H1 (cell line): Measurements from ENCODE around the gene PCED1B. TPM values are rescaled to one million over a fixed set of nuclear protein-coding genes. Genes with fewer than 3 reads are reported as not detected.

Source experiments
- CTCF ChIA-PET: fragments of 300-600 bp; sonication (Branson Sonifier 250); formaldehyde crosslinking; loops from one replicate; lab custom pipeline; 2021; ENCODE audit not compliant: partially characterized antibody; lab: Charles Lee
- POLR2A ChIA-PET: fragments of 300-600 bp; sonication (Branson Sonifier 250); formaldehyde crosslinking; loops from one replicate; lab custom pipeline; 2021; ENCODE audit warnings: inconsistent platforms; ENCODE audit not compliant: partially characterized antibody; lab: Charles Lee
- DNase-seq, 2 experiments: peaks; one replicate each; pipeline versions ENCODE4 v3.0.0 to v3.0.0-alpha.2; 2010 to 2022; ENCODE audit warnings: low spot score in 2 of 2, low read depth in 1 of 2, mixed read lengths in 1 of 2
- FAIRE-seq: peaks from 2 replicates; lab custom pipeline; 2011; peaks lifted over from hg19 to GRCh38; lab: Jason Lieb, UNC
- H2AFZ ChIP-seq: 2 replicates; pipeline ENCODE4 v1.8.1; 2012; ENCODE audit warnings: low read length, inconsistent platforms
- H2AK5ac ChIP-seq: 2 replicates; pipeline ENCODE4 v1.6.1; 2013; ENCODE audit warnings: low read depth, low read length
- H2BK120ac ChIP-seq: replicated peaks from 2 replicates; pipeline ENCODE3; 2013; ENCODE audit warnings: low read depth, low read length, inconsistent platforms
- H2BK12ac ChIP-seq: 2 replicates; pipeline ENCODE4 v1.6.1; 2013; ENCODE audit warnings: low read depth, low read length
- H2BK15ac ChIP-seq: 2 replicates; pipeline ENCODE4 v1.6.1; 2013; ENCODE audit warnings: low read length
- H2BK20ac ChIP-seq: 2 replicates; pipeline ENCODE4 v1.6.1; 2013; ENCODE audit warnings: low read length
- H2BK5ac ChIP-seq: 2 replicates; pipeline ENCODE4 v1.6.1; 2013; ENCODE audit warnings: low read depth, low read length
- H3K14ac ChIP-seq: 2 replicates; pipeline ENCODE4 v1.6.1; 2013; ENCODE audit warnings: inconsistent platforms; ENCODE audit not compliant: insufficient read length
- H3K18ac ChIP-seq: 2 replicates; pipeline ENCODE4 v1.6.1; 2013; ENCODE audit warnings: low read length; ENCODE audit errors: extremely low read depth
- H3K23ac ChIP-seq: 2 replicates; pipeline ENCODE4 v1.6.1; 2013; ENCODE audit warnings: inconsistent platforms; ENCODE audit not compliant: insufficient read length
- H3K23me2 ChIP-seq: 2 replicates; pipeline ENCODE4 v1.6.1; 2013; ENCODE audit warnings: low read depth, low read length
- H3K27ac ChIP-seq: 2 replicates; pipeline ENCODE4 v1.6.1; 2011; ENCODE audit warnings: low read depth, low read length, inconsistent platforms
- H3K27me3 ChIP-seq, 4 experiments: replicated peaks in 1 of 4; 1 replicate in 1 of 4; 2 replicates in 3 of 4; pipeline versions ENCODE4 v1.6.1 to v1.8.1; 2011 to 2013; ENCODE audit warnings: low read length in 3 of 4, mild to moderate bottlenecking in 3 of 4, inconsistent platforms in 2 of 4, mixed read lengths in 2 of 4, moderate library complexity in 1 of 4; ENCODE audit not compliant: control insufficient read depth in 3 of 4, insufficient read depth in 3 of 4; ENCODE audit errors: extremely low read depth in 1 of 4
- H3K36me3 ChIP-seq, 4 experiments: 2 replicates each; pipeline versions ENCODE4 v1.6.1 to v1.8.1; 2011 to 2013; ENCODE audit warnings: mild to moderate bottlenecking in 4 of 4, low read length in 3 of 4, moderate library complexity in 2 of 4, control low read depth in 1 of 4, inconsistent platforms in 1 of 4; ENCODE audit not compliant: insufficient read depth in 4 of 4, control insufficient read depth in 2 of 4
- H3K4ac ChIP-seq: replicated peaks from 2 replicates; pipeline ENCODE3; 2013; ENCODE audit warnings: low read length, low read depth, mixed read lengths, inconsistent platforms; ENCODE audit not compliant: insufficient read length
- H3K4me1 ChIP-seq, 4 experiments: replicated peaks in 1 of 4; 1 replicate in 1 of 4; 2 replicates in 3 of 4; pipeline versions ENCODE4 v1.6.1 to v1.8.1; 2011 to 2013; ENCODE audit warnings: low read length in 3 of 4, inconsistent platforms in 2 of 4, mixed read lengths in 1 of 4; ENCODE audit not compliant: insufficient read depth in 4 of 4, control insufficient read depth in 3 of 4
- H3K4me2 ChIP-seq, 2 experiments: 2 replicates each; pipeline versions ENCODE4 v1.6.1 to v1.8.1; 2011 to 2013; ENCODE audit warnings: low read depth in 2 of 2, low read length in 2 of 2, control low read depth in 1 of 2, inconsistent platforms in 1 of 2, mild to moderate bottlenecking in 1 of 2; ENCODE audit not compliant: insufficient read depth in 1 of 2
- H3K4me3 ChIP-seq, 4 experiments: fragments of 200-600, 300-600 bp in 1 of 4; sonication (generic), shearing (Covaris generic), sonication (Bioruptor Twin) in 1 of 4; 2 replicates each; pipeline versions ENCODE4 v1.5.1 to v1.8.1; 2011 to 2016; ENCODE audit warnings: low read length in 4 of 4, low read depth in 3 of 4, control low read depth in 2 of 4, inconsistent platforms in 2 of 4, mild to moderate bottlenecking in 2 of 4, mixed read lengths in 1 of 4, moderate library complexity in 1 of 4; ENCODE audit not compliant: insufficient read depth in 2 of 4; ENCODE audit errors: extremely low read depth in 1 of 4
- H3K56ac ChIP-seq: replicated peaks from 2 replicates; pipeline ENCODE3; 2013; ENCODE audit warnings: low read depth, mild to moderate bottlenecking, mixed read lengths, low read length, inconsistent platforms; ENCODE audit not compliant: insufficient read length
- H3K79me1 ChIP-seq: 2 replicates; pipeline ENCODE4 v1.6.1; 2013; ENCODE audit warnings: low read depth, low read length, control low read depth
- H3K79me2 ChIP-seq, 2 experiments: 2 replicates each; pipeline versions ENCODE4 v1.6.1 to v1.8.1; 2012 to 2013; ENCODE audit warnings: low read length in 2 of 2, mild to moderate bottlenecking in 2 of 2, inconsistent platforms in 1 of 2; ENCODE audit not compliant: insufficient read depth in 2 of 2, control insufficient read depth in 1 of 2
- H3K9ac ChIP-seq, 4 experiments: replicated peaks in 1 of 4; 1 replicate in 1 of 4; 2 replicates in 3 of 4; pipeline versions ENCODE4 v1.6.1 to v1.8.1; 2011 to 2013; ENCODE audit warnings: low read depth in 3 of 4, low read length in 3 of 4, control low read depth in 2 of 4, mild to moderate bottlenecking in 2 of 4, moderate library complexity in 2 of 4, inconsistent platforms in 1 of 4; ENCODE audit errors: extremely low read depth in 1 of 4
- H3K9me3 ChIP-seq, 2 experiments: 2 replicates each; pipeline versions ENCODE4 v1.6.1 to v1.8.1; 2012 to 2013; ENCODE audit warnings: mild to moderate bottlenecking in 2 of 2, moderate library complexity in 2 of 2, control low read depth in 1 of 2, inconsistent platforms in 1 of 2, low read depth in 1 of 2, low read length in 1 of 2, mixed read lengths in 1 of 2; ENCODE audit not compliant: insufficient read depth in 2 of 2
- H4K20me1 ChIP-seq, 2 experiments: replicated peaks in 1 of 2; 2 replicates each; pipeline versions ENCODE3 to v1.8.1; 2011 to 2013; ENCODE audit warnings: inconsistent platforms in 2 of 2, low read length in 2 of 2, mild to moderate bottlenecking in 1 of 2; ENCODE audit not compliant: insufficient read depth in 2 of 2, control insufficient read depth in 1 of 2
- H4K5ac ChIP-seq: 2 replicates; pipeline ENCODE4 v1.6.1; 2013; ENCODE audit warnings: low read length, low read depth, mixed read lengths, inconsistent platforms; ENCODE audit not compliant: insufficient read length
- H4K8ac ChIP-seq: 2 replicates; pipeline ENCODE4 v1.8.0; 2013; ENCODE audit warnings: mild to moderate bottlenecking, moderate library complexity, low read length, inconsistent platforms; ENCODE audit not compliant: insufficient read depth; ENCODE audit errors: extremely low read depth
- H4K91ac ChIP-seq: replicated peaks from 2 replicates; pipeline ENCODE3; 2013; ENCODE audit warnings: low read length, mixed read lengths, inconsistent platforms; ENCODE audit not compliant: insufficient read length
- CBX5 ChIP-seq: fragments of 300-800, 300-1000 bp; sonication (generic); IDR thresholded peaks from 2 replicates; pipeline ENCODE4 v1.7.1; 2016; ENCODE audit warnings: antibody characterized with exemption, low read length, low read depth
- E2F6 ChIP-seq: IDR thresholded peaks from 2 replicates; pipeline ENCODE4 v1.6.1; 2012; ENCODE audit warnings: inconsistent platforms
- EP300 ChIP-seq, 2 experiments: IDR thresholded peaks; 1 replicate in 1 of 2; 2 replicates in 1 of 2; pipeline ENCODE4 v1.6.1; 2011 to 2012; ENCODE audit warnings: low read depth in 2 of 2, low read length in 2 of 2, mild to moderate bottlenecking in 2 of 2, borderline replicate concordance in 1 of 2, inconsistent platforms in 1 of 2, moderate library complexity in 1 of 2
- KDM5A ChIP-seq: fragments of 200-600 bp; IDR thresholded peaks from 2 replicates; pipeline ENCODE4 v1.7.1; 2012; ENCODE audit warnings: mild to moderate bottlenecking, low read length, inconsistent platforms, mixed read lengths
- NRF1 ChIP-seq: IDR thresholded peaks from 2 replicates; pipeline ENCODE4 v1.6.1; 2011; ENCODE audit warnings: mild to moderate bottlenecking, low read depth, low read length, improper control_type of control experiment
- POU5F1 ChIP-seq: IDR thresholded peaks from 2 replicates; pipeline ENCODE4 v1.6.1; 2011; ENCODE audit warnings: low read depth, mild to moderate bottlenecking, low read length, moderate library complexity
- RAD21 ChIP-seq, 2 experiments: IDR thresholded peaks in 1 of 2; conservative IDR thresholded peaks in 1 of 2; 2 replicates each; pipeline ENCODE4 v1.6.1; 2011; ENCODE audit warnings: low read depth in 2 of 2, low read length in 2 of 2, improper control_type of control experiment in 1 of 2, inconsistent platforms in 1 of 2, mild to moderate bottlenecking in 1 of 2, moderate library complexity in 1 of 2
- TBP ChIP-seq: IDR thresholded peaks from 2 replicates; pipeline ENCODE4 v1.6.1; 2011; ENCODE audit warnings: low read depth, low read length, improper control_type of control experiment
- YY1 ChIP-seq: IDR thresholded peaks from 2 replicates; pipeline ENCODE4 v1.6.1; 2011; ENCODE audit warnings: low read depth, mild to moderate bottlenecking, low read length
- WGBS, 2 experiments: shearing (Covaris generic) in 1 of 2; methylation state at CpG; one replicate each; pipeline versions ENCODE4 v1.1.6 to v1.1.7; 2013 to 2015; ENCODE audit warnings: low lambda C conversion rate in 2 of 2, mixed read lengths in 2 of 2, inconsistent platforms in 1 of 2, low coverage in 1 of 2, missing lambda C conversion rate in 1 of 2; ENCODE audit not compliant: insufficient replicate concordance in 2 of 2, insufficient coverage in 1 of 2, insufficient read length in 1 of 2; ENCODE audit errors: extremely low coverage in 1 of 2, missing lambda C conversion rate in 1 of 2; 5-methylcytosine and 5-hydroxymethylcytosine counted together
- polyA plus RNA-seq, 7 experiments: library from polyadenylated mRNA; depleted of rRNA in 3 of 7; stranded (reverse) in 5 of 7; unstranded in 2 of 7; fragments of >200 nt in 5 of 7; fragments of 200-250 nt in 2 of 7; gene quantifications; 1 replicate in 5 of 7; 2 replicates in 1 of 7; 4 replicates in 1 of 7; pipeline versions ENCODE4 v1.2.1 to v1.2.3, GENCODE V29; 2011 to 2013; ENCODE audit warnings: missing spikeins in 2 of 7, mixed read lengths in 2 of 7
- total RNA-seq: library from RNA; stranded (reverse); fragmentation: NEBNext Ultra II Directional; extraction: Animal tissue kit (Norgen Biotek cat#: 25700); gene quantifications from 2 replicates; pipeline ENCODE4 v1.2.1, GENCODE V29; 2021

Gene PCED1B
- total and polyA plus RNA-seq, 2 of the 8 experiments (the other 6 are each of a cell fraction or from before 2014, with no cell fraction given): 4.7 to 5.4 TPM

- TF ChIP-seq RAD21 (IDR thresholded peaks at IDR 0.05 in 1 of 2, conservative IDR thresholded peaks at IDR 0.05 in 1 of 2; ENCODE audit: low read depth in 2 of 2, low read length in 2 of 2): no peak
- no peak for TF ChIP-seq YY1
- no peak for TF ChIP-seq POU5F1
- no peak for TF ChIP-seq NRF1
- TF ChIP-seq TBP: no peak
- TF ChIP-seq KDM5A: no peak
- no peak for TF ChIP-seq CBX5
- no peak for TF ChIP-seq EP300 (IDR thresholded peaks at IDR 0.05; ENCODE audit: borderline replicate concordance in 1 of 2, low read depth in 2 of 2, low read length in 2 of 2)
- TF ChIP-seq E2F6: no peak
Observed at GRCh38 chr12:47098099-47098498, 18.7 kb downstream of the PCED1B start.

More at GRCh38 chr12:47098099-47098498, 18.7 kb downstream of the PCED1B start:
- CTCF ChIA-PET: interaction anchor here (1.0 kb wide), 2 partner anchors 65 to 342 kb away, joined by 3 read pairs; no protein-coding TSS in a partner anchor
- H4K91ac ChIP-seq: no peak overlapping the region
- no peak overlapping the region for H3K4me2 ChIP-seq
- H2BK5ac ChIP-seq: no peak overlapping the region
- H3K4ac ChIP-seq: no peak overlapping the region
- H2BK120ac ChIP-seq: no peak overlapping the region
- no peak for FAIRE-seq
- H2BK15ac ChIP-seq: no peak overlapping the region
- no peak overlapping the region for H3K4me3 ChIP-seq
- no peak overlapping the region for H3K18ac ChIP-seq
- no peaks in the 10 kb centered on the region for H3K27me3 ChIP-seq
- no peaks in the 10 kb centered on the region for H3K79me1 ChIP-seq
- H3K23me2 ChIP-seq: no peaks in the 10 kb centered on the region
- no peaks in the 10 kb centered on the region for H4K20me1 ChIP-seq
- no peak overlapping the region for H3K14ac ChIP-seq
- no peak overlapping the region for H4K8ac ChIP-seq
- H3K79me2 ChIP-seq: no peaks in the 10 kb centered on the region
- H3K36me3 ChIP-seq: no peaks in the 10 kb centered on the region
- no peak overlapping the region for H2AFZ ChIP-seq
- no peak overlapping the region for H2AK5ac ChIP-seq
- no peak overlapping the region for H2BK20ac ChIP-seq
- DNase-seq: no peak
- H3K56ac ChIP-seq: no peak overlapping the region
- H3K9ac ChIP-seq: no peak overlapping the region
- H4K5ac ChIP-seq: no peak overlapping the region
- H3K9me3 ChIP-seq: no peaks in the 10 kb centered on the region
- H3K23ac ChIP-seq: no peak overlapping the region
- no peak overlapping the region for H2BK12ac ChIP-seq
- 96% methylated on average over 6 of the region's 6 CpGs; no CpG with 5 or more reads in 1 of the 2 experiments for WGBS, 2 experiments
- POLR2A ChIA-PET: no interaction called here
- H3K27ac ChIP-seq: no peak overlapping the region
- peaks cover 0 to 2% (median 0%) of the 10 kb centered on the region in 4 experiments; a peak in 1 of 7 replicates for H3K4me1 ChIP-seq
